GM19025 (cell line): ENCODE results near the gene CPA2.
"Not testable (repeated sequence)": the region's sequence is repeated elsewhere in the genome, so short reads cannot be mapped to it uniquely, and the experiment has no call there.

Experiments used
- ATAC-seq: cut with Tn5 transposase; IDR thresholded peaks from one replicate; pipeline ENCODE4 v1.9.1; 2021; ENCODE audit warnings: mild to moderate bottlenecking, low read depth, moderate library complexity; ENCODE audit not compliant: unreplicated experiment

Gene CPA2

DNA sequence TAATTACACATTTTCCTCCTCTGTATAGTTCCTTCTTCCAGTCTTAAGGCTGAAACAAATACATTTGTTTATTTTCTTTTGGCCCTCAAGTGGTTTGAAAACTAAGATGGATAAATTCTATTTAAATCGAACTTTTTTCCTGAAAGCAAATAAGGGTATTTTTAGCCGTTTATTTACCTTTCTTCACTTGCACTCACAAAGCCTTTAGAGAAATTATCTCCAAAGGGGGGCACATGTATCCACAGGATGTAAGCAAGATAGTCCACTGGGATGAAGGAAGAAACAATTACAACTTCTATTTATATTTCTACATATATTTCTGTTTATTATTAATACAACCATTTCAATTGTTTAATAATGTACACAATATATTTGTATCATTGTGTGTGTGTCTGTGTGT, 36.5 kb downstream of the CPA2 start:
- no peak for ATAC-seq

DNA sequence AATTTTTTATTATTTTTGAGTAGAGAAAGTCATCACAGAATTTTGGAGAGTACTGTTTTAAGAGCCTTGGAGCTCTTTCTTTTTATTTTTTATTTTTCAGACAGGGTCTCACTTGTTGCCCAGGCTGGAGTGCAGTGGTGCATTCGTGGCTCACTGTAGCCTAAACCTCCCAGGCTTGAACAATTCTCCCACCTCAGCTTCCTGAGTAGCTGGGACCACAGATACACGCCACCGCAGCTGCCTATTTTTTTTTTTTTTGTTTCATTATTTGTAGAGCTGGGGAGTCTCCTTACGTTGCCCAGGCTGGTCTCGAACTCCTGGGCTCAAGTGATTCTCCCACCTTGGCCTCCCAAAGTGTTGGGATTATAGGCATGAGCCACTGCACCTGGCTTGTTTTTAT, 36.9 kb downstream of the CPA2 start:
- ATAC-seq = no peak

DNA sequence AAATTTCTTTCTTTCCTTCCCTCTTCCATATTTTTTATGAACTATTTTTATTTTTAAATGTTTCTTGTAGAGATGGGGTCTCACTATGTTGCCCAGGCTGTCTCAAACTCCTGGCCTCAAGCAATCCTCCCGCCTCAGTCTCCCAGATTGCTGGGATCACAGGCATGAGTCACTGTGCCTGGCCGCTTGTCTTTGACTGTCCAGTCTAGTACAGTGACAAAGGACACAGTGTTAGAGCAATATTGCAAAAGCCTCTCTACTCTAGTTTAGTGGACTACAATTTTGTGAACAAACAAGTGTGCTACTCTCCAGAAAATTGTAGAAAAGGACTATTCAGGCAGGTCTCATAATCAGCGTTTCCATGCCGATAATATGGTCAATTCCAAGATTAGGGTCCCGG, 37.3 kb downstream of the CPA2 start:
- ATAC-seq = no peak

DNA sequence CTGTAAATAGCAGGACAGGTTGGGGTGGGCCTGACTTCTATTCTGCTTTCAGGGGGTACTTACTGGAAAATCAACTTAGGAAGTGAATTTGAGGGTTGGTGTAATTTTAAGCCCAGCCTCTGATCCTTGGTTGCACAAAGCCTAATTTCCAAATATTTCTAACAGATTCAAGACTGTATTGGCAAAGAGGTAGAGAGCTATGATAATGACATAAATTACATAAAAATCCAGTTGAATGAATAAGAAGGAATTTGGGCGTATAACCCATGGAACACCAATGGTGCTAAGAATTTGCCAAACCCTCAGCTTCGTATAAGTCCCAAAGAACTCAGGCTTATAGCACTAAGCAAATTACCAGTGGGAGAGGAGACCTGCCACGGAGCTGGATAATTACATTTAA, 38.2 kb downstream of the CPA2 start:
- ATAC-seq = no peak

DNA sequence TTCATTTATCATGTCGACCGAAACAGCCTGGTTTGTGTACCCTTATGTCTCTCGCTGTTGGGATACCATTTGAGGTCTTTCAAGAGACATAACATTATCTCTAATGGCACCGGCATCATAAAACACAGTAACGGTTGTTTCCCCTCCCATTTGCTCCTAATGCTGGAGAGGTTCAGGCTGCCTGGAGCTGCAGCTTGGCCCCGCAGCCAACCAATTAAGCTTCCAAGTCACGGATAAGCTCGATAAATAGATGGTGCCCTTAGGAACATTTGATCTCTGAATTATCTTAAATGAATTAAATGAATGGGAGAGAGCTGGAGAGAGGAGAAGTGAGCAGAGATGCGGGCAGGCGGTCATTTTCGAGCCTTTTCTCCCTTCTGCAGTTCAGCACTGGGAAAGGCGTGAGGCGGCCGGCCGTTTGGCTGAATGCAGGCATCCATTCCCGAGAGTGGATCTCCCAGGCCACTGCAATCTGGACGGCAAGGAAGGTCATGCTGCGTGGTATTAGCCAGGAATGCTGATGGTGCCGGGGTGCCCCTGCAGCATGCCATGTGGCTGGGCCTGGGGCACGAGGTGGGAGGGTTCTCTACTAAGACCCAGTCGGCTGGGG, 38.9 kb downstream of the CPA2 start:
- ATAC-seq = no peak

DNA sequence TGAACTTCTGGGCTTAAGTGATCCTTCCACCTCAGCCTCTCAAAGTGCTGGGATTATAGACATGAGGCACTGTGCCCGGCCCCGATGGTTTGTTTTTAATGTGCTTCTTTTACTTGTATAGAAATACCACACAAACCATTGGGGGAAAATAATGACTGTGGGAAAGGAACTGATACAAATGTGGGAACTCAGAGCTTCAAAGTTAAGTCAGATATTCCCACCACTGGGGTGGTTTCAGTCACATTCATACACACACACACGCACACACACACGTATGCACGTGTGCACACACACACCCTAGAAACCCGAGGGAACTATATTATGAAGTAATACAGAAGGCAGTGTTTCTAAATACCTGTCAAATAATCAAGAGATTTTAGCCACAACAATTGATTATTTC, 43.3 kb downstream of the CPA2 start:
- no peak for ATAC-seq

DNA sequence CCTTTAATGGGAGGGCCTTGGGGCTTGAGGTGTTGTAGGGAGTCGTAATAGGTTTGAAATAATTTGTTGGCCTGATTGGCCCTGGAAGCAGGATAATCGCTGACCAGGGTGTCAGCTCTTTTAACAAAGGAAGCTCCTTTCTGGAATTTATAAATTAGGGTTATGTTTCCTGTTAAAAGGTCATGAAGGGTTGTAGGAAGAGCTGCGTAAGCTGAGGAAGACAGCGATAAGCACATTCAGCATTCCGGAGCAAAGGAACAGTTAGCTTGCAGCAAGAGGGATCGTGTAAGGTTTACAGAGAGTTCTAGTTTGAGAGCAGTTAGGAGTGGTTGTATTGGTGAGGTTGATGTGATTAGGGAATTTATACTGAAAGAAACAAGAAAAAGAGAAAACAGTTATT, 47.6 kb downstream of the CPA2 start:
- ATAC-seq = no peak

DNA sequence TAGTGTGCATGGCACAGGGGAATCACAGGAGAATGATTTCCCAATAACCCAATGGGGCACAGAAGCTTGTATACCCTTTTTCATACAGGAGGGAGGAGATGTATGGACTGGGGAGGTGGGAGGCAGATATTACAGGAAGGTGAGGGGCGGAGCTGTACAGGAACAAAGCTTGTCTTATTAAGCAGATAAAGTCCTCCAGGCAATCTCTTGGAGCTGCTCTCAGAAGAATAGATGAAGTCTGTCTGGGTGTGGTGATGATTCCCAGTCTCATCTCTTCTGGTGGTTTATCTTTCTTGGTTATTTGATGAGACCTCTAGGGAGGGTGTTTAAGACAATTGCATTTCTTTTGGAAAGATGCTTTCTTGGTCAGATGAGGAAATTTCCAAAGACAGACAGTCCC, 52.9 kb downstream of the CPA2 start:
- no peak for ATAC-seq

DNA sequence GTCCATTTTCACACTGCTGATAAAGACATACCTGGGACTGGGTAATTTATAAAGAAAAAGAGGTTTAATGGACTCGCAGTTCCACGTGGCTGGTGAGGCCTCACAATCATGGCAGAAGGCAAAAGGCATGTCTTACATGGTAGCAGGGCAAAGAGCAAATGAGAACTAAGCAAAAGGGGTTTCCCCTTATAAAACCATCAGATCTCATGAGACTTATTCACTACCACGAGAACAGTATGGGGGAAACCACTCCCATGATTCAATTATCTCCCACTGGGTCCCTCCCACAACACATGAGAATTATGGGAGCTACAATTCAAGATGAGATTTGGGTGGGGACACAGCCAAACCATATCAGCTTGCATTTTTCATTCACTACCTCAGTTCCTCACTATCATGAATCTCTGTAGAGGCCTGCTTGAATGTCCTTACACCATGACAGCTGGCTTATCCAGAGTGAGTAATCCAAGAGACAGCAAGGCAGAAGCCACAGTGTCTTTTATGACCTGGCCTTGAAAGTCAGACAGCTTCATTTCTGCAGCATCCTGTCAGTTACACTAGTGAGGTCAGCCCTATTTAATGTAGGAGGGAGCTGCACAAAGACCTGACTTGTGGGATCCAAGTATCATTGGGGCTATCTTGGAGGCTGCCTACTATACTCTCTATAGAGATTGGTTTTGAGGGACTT, 55.0 kb downstream of the CPA2 start:
- ATAC-seq = not testable (repeated sequence)

DNA sequence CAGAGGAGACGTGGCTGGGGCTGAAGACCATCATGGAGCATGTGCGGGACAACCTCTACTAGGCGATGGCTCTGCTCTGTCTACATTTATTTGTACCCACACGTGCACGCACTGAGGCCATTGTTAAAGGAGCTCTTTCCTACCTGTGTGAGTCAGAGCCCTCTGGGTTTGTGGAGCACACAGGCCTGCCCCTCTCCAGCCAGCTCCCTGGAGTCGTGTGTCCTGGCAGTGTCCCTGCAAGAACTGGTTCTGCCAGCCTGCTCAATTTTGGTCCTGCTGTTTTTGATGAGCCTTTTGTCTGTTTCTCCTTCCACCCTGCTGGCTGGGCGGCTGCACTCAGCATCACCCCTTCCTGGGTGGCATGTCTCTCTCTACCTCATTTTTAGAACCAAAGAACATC, 56.0 kb downstream of the CPA2 start:
- no peak for ATAC-seq

DNA sequence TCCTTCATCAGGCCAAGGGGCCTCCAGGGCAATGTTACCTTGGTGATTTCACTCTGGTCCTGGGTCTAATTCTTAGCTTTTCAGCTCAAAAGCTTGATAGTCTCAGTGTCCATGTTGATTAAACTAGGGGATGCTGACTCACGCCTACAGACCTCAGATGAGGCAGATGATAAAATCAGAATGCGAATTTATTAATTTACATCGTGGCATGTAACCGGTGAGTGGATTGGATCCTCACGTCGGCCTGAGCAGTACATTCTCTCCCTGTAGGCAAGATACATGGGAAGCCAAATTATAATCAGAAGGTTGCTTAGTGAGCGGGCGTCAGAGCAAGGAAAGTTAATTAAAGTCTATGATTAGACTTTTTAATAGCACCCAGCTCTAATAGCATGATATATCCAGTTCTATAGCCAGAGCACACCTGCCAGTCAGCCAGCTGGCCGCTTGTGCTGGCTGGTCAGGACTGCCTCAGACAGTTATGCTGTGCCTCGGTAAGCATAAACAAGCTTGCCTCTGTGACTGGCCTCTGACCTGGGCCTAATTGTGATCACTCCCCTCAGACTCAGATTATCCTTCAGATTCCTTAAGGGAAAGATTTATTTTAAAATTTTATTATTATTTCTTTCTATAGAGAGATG, 57.8 kb downstream of the CPA2 start:
- no peak for ATAC-seq

DNA sequence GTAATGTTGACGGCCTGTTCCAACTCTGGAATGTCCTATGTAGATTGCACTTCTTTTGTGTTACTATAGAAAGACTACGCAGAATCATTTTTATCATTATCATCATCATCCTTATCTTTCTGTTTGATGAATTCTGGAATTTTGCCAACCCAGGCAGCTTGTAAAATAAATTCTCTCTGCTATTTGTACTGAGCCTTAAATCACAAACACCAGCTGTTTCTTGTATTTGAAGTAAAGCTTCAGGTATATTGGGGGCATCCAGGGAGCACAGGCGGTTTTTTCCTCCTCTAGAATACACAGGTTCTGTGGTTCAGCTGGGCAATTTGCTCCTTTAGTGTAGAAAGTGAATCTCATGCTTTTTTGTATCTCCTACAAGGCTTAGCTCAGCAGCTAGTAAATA, 63.0 kb downstream of the CPA2 start:
- ATAC-seq = no peak

DNA sequence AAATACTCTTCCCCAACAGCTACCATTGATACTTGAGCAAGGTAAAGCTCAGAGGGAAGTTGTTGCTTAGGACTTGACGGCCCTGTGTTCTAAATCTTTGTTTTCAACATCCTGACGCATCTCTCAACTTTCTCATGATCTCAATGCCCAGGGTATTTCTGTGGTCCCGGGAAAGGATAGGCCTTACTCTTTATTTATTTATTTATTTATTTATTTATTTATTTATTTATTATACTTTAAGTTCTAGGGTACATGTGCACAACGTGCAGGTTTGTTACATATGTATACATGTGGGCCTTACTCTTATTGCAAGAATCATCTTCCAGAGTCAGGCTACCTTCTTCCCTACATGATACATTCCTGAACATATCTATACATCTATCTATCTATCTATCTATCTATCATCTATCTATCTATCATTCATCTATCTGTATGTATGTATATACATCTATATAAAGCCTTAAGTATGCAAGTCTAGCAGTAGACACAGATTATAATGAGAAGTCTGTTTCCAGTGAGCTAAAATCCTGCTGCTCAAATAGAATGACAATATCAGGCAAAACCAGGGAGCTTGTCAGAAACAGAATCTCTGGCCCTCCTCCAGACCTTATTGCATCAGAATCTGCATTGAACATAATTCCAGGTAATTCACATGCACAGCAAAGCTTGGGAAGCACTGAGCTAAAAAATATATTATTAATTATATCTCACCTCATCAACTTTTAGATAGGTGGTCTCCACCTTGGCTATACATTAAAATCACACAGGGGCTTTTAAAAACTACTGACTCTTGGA, 65.8 kb downstream of the CPA2 start:
- no peak for ATAC-seq

DNA sequence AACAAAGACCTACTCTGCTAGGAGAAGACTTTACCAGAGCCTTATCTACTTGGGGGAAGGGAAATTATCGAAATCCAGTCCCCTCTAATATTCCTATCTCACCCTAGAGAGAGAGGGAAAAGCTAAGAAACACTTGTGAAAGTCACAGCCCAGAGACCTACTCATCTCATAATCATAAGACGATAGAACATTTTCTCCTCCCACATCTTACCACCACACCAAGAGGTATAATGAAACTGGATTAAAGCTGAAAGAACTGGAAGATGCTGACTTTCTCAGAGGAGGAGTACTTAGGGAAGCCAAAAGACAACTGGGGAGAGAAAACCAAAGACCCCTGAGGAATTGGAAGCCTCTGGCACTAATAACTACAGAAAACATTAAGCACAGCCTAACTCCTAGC, 67.2 kb downstream of the CPA2 start:
- no peak for ATAC-seq

DNA sequence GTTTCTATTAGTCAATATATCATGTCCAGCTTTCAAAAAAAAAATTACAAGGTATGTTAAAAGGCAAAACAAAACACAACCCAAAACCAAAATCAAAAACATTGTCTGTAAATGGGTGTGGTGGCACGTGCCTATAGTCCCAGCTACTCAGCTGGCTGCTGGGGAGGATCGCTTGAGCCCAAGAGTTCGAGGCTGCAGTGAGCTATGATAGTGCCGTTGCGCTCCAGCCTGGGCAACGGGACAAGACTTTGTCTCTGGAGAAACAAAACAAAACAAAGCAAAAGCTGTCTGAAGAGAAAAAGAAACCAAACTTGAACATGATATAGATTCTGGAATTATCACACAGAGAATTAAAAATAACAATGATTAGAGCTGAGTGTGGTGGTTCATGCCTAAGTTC, 67.6 kb downstream of the CPA2 start:
- no peak for ATAC-seq

DNA sequence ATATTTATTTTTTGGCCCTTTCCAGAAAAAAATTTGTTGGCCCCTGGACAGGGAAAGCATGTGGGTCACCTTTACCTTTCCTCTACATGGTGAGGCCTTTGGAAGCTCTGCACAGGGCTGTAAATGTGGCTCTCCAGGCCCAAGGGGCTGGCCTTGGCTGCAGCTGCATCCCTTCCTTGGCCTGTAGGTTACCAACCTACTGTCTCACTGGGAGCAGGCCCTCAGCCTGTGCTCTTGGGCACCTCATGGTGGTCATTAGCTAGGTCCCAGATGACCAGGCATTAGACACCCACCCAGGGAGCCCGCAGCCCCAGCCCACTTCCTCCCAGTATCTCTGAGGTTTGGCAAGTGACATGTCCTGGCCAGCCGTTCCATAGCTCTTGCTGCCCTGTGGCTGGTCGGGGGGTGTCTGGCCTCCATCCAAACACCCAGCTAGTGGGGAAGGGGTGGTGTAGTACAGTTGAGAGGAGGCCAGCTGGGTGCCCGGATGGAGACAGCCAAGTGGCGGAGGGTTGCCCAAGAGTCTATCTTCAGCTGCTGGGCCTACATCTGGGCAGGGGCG, 70.8 kb downstream of the CPA2 start:
- ATAC-seq = no peak

DNA sequence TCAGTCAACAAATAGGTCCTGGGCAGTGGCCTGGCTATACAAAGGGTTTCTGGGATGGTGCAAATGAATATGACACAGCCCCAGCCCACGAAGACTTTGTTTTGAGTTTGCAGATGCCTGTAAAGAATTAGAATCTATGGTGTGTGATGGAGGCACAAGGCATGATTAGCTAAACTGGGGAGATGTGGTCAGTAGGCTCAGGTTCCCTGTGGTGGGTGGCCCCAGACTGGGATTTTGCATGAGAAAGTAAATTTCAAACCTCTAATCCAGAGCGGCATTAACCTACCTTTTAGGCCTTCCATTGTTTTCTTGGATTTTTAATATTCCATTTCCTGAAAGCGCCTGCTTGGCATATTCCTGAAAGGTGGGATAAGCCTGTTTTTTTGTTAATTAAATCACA, 71.6 kb downstream of the CPA2 start:
- ATAC-seq = no peak
